Stomach (tissue), 4 donors: ENCODE results near the gene RAB23.

Experiments
- CTCF ChIP-seq, 7 experiments: fragments of 450-650 bp in 4 of 7; fragments of 200-600 bp in 3 of 7; sonication (generic) in 3 of 7; IDR thresholded peaks; one replicate each; pipeline ENCODE4 v1.5.1; 2016 to 2019; ENCODE audit warnings: antibody characterized with exemption in 7 of 7, control low read depth in 2 of 7, mild to moderate bottlenecking in 1 of 7
- EP300 ChIP-seq: sonication (generic); formaldehyde crosslinking; IDR thresholded peaks from one replicate; pipeline ENCODE4 v1.6.1; 2017; ENCODE audit warnings: antibody characterized with exemption
- POLR2A ChIP-seq, 4 donors: fragments of 450-650 bp; IDR thresholded peaks; one replicate each; pipeline ENCODE4 v1.6.1; 2016; ENCODE audit warnings: antibody characterized with exemption in 4 of 4, control low read depth in 2 of 4, mild to moderate bottlenecking in 1 of 4, moderate library complexity in 1 of 4
- POLR2AphosphoS5 ChIP-seq, 3 donors: sonication (generic); formaldehyde crosslinking; IDR thresholded peaks; one replicate each; pipeline ENCODE4 v1.6.1; 2016; ENCODE audit warnings: antibody characterized with exemption in 3 of 3

- TF ChIP-seq POLR2A (IDR thresholded peaks at IDR 0.05), result no peak
- TF ChIP-seq CTCF (IDR thresholded peaks at IDR 0.05), result no peak
- TF ChIP-seq POLR2AphosphoS5 (IDR thresholded peaks at IDR 0.05), result no peak
- TF ChIP-seq EP300, result no peak
Measured at GRCh38 chr6:57182017-57182432, 40.1 kb downstream of the RAB23 start.
